ENCODE measurements around the gene CHST5.
A peak's percentile ranks its signal among the peaks of the same experiment; 100 is the strongest.
"Not testable (repeated sequence)": the region's sequence is repeated elsewhere in the genome, so short reads cannot be mapped to it uniquely, and the experiment has no call there.

The CHST5 gene

GRCh38 chr16:75506574-75506973 is 29.3 kb downstream of the CHST5 start:
- no peak overlapping the region for H3K4me3 ChIP-seq (ENCODE audit: low read depth, low read length)
- in situ Hi-C loops (cut with HindIII; ENCODE audit: low sequenced_read_pairs) = no loop called here
- TF ChIP-seq CTCF (IDR thresholded peaks at IDR 0.05; ENCODE audit: low read depth, low read length) = no peak
- peak; percentile 69 for DNase-seq (ENCODE audit: low read depth, low spot score)

DNA sequence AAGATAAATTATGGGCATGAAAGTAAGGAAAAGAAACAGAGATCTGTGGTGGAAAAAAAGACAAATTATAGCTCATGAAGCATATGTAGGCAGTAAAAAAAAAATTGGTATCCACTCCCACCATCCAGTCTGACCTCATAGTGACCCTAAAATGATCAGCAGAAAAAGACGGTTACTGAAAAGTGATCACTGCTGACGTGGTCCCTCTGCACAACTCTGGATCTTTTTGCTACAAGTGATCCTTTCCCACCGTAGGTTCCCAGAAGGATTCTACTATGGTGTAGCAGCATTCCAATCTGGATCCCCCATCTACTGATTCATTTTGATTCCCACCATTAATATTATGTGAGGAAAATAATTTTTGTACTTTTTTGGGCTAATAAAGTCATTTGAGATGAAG is 29.8 kb downstream of the CHST5 start:
- no peak for DNase-seq (ENCODE audit: low read depth, low spot score)
- in situ Hi-C loops (cut with HindIII; ENCODE audit: low sequenced_read_pairs) = no loop called here

GRCh38 chr16:75503801-75504200 is 32.1 kb downstream of the CHST5 start:
- H3K4me3 ChIP-seq (ENCODE audit: low read depth, low read length) = no peak overlapping the region
- TF ChIP-seq CTCF (IDR thresholded peaks at IDR 0.05; ENCODE audit: low read depth, low read length) = no peak
- DNase-seq (ENCODE audit: low read depth, low spot score) = no peak
- in situ Hi-C loops (cut with HindIII; ENCODE audit: low sequenced_read_pairs) = no loop called here

More for the DNA sequence above, 29.8 kb downstream of the CHST5 start:
- TF ChIP-seq CTCF (IDR thresholded peaks at IDR 0.05; ENCODE audit: low read depth, low read length) = no peak
- no peak overlapping the region for H3K4me3 ChIP-seq (ENCODE audit: low read depth, low read length)

DNA sequence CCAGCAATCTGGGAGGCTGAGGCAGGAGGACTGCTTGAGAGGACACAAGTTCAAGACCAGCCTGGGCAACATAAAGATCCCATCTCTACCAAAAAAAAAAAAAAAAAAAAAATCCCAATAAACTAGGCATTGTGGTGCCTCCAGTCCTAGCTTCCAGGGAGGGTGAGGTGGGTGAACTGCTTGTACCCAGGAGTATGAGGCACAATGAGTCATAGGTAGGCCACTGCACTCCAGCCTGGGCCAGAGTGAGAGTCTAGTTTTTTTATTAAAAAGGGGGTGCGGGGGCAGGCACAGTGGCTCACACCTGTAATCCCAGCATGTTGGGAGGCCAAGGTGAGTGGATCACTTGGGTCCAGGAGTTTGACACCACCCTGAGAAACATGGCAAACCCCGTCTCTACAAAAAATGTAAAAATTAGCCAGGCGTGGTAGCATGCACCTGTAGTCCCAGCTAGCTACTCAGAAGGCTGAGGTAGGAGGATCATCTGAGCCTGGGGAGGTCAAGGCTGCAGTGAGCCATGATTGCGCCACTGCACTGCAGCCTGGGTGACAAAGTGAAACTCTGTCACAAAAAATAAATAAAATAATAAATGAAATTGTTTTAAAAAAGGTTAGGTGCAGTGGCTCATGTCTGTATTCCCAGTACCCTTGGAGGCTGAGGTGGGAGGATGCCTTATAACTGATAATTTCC is 32.8 kb downstream of the CHST5 start:
- in situ Hi-C loops (cut with HindIII; ENCODE audit: low sequenced_read_pairs) = no loop called here
- no peak overlapping the region for H3K4me3 ChIP-seq (ENCODE audit: low read depth, low read length)
- no peak for DNase-seq (ENCODE audit: low read depth, low spot score)
- TF ChIP-seq CTCF (IDR thresholded peaks at IDR 0.05; ENCODE audit: low read depth, low read length) = no peak

GRCh38 chr16:75501820-75502219 is 34.1 kb downstream of the CHST5 start:
- DNase-seq (ENCODE audit: low read depth, low spot score) = peak; percentile 55
- in situ Hi-C loops (cut with HindIII; ENCODE audit: low sequenced_read_pairs); H3K4me3 ChIP-seq (ENCODE audit: low read depth, low read length): not testable (repeated sequence)

GRCh38 chr16:75501359-75501758 is 34.5 kb downstream of the CHST5 start:
- no peak overlapping the region for H3K4me3 ChIP-seq (ENCODE audit: low read depth, low read length)
- in situ Hi-C loops (cut with HindIII; ENCODE audit: low sequenced_read_pairs) = no loop called here

DNA sequence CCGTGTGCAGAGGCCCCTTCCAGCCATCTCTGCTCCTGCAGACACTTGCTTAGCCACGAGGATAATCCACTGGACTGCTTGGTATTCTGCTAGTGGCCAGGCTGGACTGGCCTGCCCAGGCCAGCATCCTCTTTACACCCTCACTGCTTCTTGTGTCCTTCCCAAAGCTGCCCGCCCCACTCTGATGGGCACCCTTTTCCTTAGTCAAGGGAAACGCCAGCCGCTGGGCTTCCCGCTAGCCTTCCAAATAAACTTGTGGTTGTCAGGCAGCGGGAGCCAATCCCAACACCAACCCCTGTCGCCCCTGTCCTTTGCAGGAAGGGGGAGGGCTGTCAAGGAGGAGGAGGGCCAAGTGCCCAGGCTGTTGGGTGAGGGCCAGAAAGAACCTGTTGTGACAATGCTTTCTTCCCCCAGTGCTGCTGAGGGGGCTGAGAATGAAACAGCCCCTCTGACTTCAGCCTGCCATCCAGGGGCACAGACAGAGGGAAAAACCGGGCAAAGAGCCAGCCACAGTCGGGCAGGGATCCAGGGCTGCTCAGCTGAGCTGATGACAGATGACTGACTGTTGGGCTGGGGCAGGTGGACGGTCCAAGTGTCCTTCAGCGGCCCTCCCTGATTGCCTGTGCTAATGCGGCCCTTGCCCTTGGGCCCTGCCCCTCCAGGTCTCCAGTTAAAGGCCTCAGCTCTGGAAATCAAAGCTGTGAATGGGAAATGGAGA is 37.1 kb downstream of the CHST5 start:
- H3K4me3 ChIP-seq (ENCODE audit: low read depth, low read length); in situ Hi-C loops (cut with HindIII; ENCODE audit: low sequenced_read_pairs); DNase-seq (ENCODE audit: low read depth, low spot score): not testable (repeated sequence)

More at GRCh38 chr16:75501359-75501758, 34.5 kb downstream of the CHST5 start:
- DNase-seq (ENCODE audit: low read depth, low spot score) = no peak
- no peak for TF ChIP-seq CTCF (IDR thresholded peaks at IDR 0.05; ENCODE audit: low read depth, low read length)
